Common myeloid progenitor, CD34-positive (primary cell): ENCODE results near the gene MLLT10.

Experiments used
- CTCF ChIA-PET: fragments of 350-600 bp; sonication (Branson Sonifier 250); formaldehyde crosslinking; loops from one replicate; lab custom pipeline; 2021; ENCODE audit warnings: antibody characterized with exemption; lab: Charles Lee
- POLR2A ChIA-PET: fragments of 350-600 bp; sonication (Branson Sonifier 250); formaldehyde crosslinking; loops from one replicate; lab custom pipeline; 2021; ENCODE audit warnings: antibody characterized with exemption; lab: Charles Lee
- DNase-seq, 3 donors: peaks; one replicate each; pipeline versions ENCODE4 v3.0.0 to v3.0.0-alpha.2; 2013
- H3K27ac ChIP-seq, 2 experiments: 1 replicate in 1 of 2; 2 replicates in 1 of 2; pipeline ENCODE4 v1.7.0; 2013; ENCODE audit warnings: inconsistent platforms in 2 of 2, low read length in 2 of 2, mild to moderate bottlenecking in 2 of 2, low read depth in 1 of 2, moderate library complexity in 1 of 2; ENCODE audit not compliant: severe bottlenecking in 2 of 2, insufficient read depth in 1 of 2, poor library complexity in 1 of 2
- H3K27me3 ChIP-seq, 5 experiments: replicated peaks in 2 of 5; 1 replicate in 3 of 5; 2 replicates in 2 of 5; pipeline versions ENCODE4 v1.6.1 to v1.7.0; 2013; ENCODE audit warnings: low read length in 4 of 5, mild to moderate bottlenecking in 2 of 5, moderate library complexity in 2 of 5, inconsistent platforms in 1 of 5; ENCODE audit not compliant: insufficient read depth in 5 of 5, control insufficient read depth in 4 of 5
- H3K36me3 ChIP-seq, 4 experiments: 1 replicate in 2 of 4; 2 replicates in 2 of 4; pipeline versions ENCODE4 v1.6.1 to v1.7.0; 2013; ENCODE audit warnings: low read length in 3 of 4, control low read depth in 1 of 4, mild to moderate bottlenecking in 1 of 4; ENCODE audit not compliant: control insufficient read depth in 4 of 4, insufficient read depth in 4 of 4
- H3K4me1 ChIP-seq, 4 experiments: 1 replicate in 3 of 4; 2 replicates in 1 of 4; pipeline versions ENCODE4 v1.6.1 to v1.7.1; 2013; ENCODE audit warnings: low read length in 3 of 4, mild to moderate bottlenecking in 3 of 4, control low read depth in 1 of 4, inconsistent platforms in 1 of 4, moderate library complexity in 1 of 4; ENCODE audit not compliant: control insufficient read depth in 4 of 4, insufficient read depth in 4 of 4; ENCODE audit errors: control extremely low read depth in 1 of 4
- H3K4me3 ChIP-seq, 7 experiments: 1 replicate in 4 of 7; 2 replicates in 3 of 7; pipeline versions ENCODE4 v1.5.1 to v1.7.0; 2013; ENCODE audit warnings: mild to moderate bottlenecking in 7 of 7, low read length in 6 of 7, moderate library complexity in 6 of 7, inconsistent platforms in 2 of 7, low read depth in 2 of 7, control low read depth in 1 of 7; ENCODE audit not compliant: insufficient read depth in 4 of 7, control insufficient read depth in 1 of 7; ENCODE audit errors: extremely low read depth in 1 of 7
- H3K9me3 ChIP-seq, 5 experiments: 1 replicate in 4 of 5; 2 replicates in 1 of 5; pipeline versions ENCODE4 v1.6.1 to v1.7.1; 2013; ENCODE audit warnings: low read length in 4 of 5, mild to moderate bottlenecking in 2 of 5, inconsistent platforms in 1 of 5, low read depth in 1 of 5, moderate library complexity in 1 of 5; ENCODE audit not compliant: control insufficient read depth in 4 of 5, insufficient read depth in 2 of 5; ENCODE audit errors: control extremely low read depth in 1 of 5
- WGBS: methylation state at CpG from one replicate; pipeline ENCODE4 v1.1.5; 2013; ENCODE audit not compliant: insufficient coverage; 5-methylcytosine and 5-hydroxymethylcytosine counted together

Gene MLLT10

DNA sequence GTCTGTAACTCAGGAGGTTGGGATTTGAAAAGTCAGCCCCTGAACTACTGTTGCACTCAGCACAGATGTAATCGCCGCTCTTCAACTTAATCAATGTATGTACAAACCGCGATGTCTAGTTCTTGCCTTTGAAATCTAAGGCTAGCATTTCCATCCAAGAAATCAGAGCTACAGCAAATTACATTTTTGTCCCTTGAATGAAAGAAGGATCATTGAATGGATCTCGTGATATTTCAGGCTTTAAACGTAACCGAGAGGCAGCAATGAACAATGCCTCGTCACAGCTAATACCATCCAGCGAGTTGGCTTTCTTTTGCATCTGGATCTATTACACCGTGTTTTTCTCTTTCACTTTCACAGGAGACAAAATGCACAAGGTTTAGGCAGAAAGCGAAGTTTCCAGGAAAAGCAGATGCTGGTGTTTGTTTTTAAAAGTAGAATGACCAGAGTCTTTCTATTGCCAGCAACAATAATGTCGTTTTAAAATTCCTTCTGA is 14.0 kb upstream of the MLLT10 start:
- Histone ChIP-seq H3K4me1 (peaks cover 35 to 83% (median 68%) of the 10 kb centered on the region in 4 experiments), H3K27me3 (no peaks in the 10 kb centered on the region), H3K9me3 (no peaks in the 10 kb centered on the region), H3K4me3 (peak overlapping the region in 6 of 7 experiments; percentile 73 to 96 (median 81)), H3K36me3 (no peaks in the 10 kb centered on the region), H3K27ac (peak overlapping the region in 1 of 2 experiments; percentile 63)
- POLR2A ChIA-PET, result interaction anchor here (0.6 to 0.9 kb wide), 3 partner anchors 23 to 1068 kb away, joined by 3 to 5 read pairs (median 4); no protein-coding TSS in a partner anchor
- WGBS, result 4% methylated on average over 11 of the region's 12 CpGs
- DNase-seq, result peak; percentile 61 to 83 (median 79)
- CTCF ChIA-PET, result interaction anchor here (1.0 to 16.3 kb wide), 3 partner anchors 22 to 169 kb away, joined by 3 to 134 read pairs (median 6); no protein-coding TSS in a partner anchor

DNA sequence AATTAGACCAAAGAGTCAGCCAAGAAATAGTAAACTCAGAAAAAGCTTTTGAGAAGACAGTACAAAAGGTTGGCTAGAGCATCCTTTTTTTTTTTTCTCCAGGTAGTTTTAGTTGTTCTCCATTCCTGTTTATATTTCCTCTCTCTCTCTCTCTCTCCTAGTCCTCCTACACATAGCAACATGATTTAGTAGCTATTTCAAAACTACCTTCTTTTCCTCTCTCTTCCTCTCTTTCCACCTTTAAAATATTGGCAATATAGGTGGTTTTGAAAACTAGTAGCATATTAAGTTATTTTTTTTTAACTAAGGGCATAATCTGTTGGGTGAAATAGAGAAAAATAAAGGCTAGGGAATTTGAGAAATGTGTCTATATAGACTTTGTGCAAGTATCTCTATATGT is 13.5 kb upstream of the MLLT10 start:
- Histone ChIP-seq H3K36me3 (no peaks in the 10 kb centered on the region), H3K9me3 (no peaks in the 10 kb centered on the region), H3K27me3 (no peaks in the 10 kb centered on the region), H3K4me1 (peaks cover 35 to 81% (median 70%) of the 10 kb centered on the region in 4 experiments), H3K4me3 (peak overlapping the region in 3 of 7 experiments; percentile 14 to 96 (median 90)), H3K27ac (no peak overlapping the region)
- no peak for DNase-seq
- POLR2A ChIA-PET, result interaction anchor here (0.6 to 0.9 kb wide), 3 partner anchors 24 to 1067 kb away, joined by 3 to 5 read pairs (median 4); no protein-coding TSS in a partner anchor
- CTCF ChIA-PET, result interaction anchor here (0.6 to 16.3 kb wide), 4 partner anchors 23 to 456 kb away, joined by 3 to 134 read pairs (median 5); no protein-coding TSS in a partner anchor

DNA sequence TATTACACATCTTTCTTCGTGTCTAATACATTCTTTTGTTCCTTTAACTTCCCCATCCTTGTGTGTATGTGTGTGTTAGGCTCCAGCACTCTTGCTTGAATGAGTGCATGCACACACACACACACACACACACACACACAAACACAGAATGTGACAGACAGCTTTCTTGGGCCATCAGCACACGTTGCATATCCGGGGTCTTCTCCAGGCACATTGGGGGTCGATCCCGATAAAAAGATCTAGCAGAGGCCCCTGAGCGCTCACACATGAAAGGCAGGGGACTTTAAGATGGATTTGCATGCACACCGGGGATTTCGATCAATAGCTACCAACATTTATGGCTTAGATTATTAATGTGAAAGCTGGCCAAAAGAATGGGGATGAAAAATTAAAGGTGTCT is 13.1 kb upstream of the MLLT10 start:
- no peaks in the 10 kb centered on the region for H3K27me3 ChIP-seq
- no peak overlapping the region for H3K4me3 ChIP-seq
- 78% methylated on average over 5 of the region's 8 CpGs for WGBS
- peaks cover 30 to 78% (median 68%) of the 10 kb centered on the region in 4 experiments for H3K4me1 ChIP-seq
- ChIA-PET POLR2A (no interaction called here), CTCF (interaction anchor here (0.6 to 16.3 kb wide), 5 partner anchors 12 to 456 kb away, joined by 3 to 134 read pairs (median 5); partner anchors contain the start of gene MLLT10)
- DNase-seq, result no peak
- no peak overlapping the region for H3K27ac ChIP-seq
- H3K9me3 ChIP-seq, result no peaks in the 10 kb centered on the region
- H3K36me3 ChIP-seq, result no peaks in the 10 kb centered on the region

- no peak for DNase-seq
- Histone ChIP-seq H3K27me3 (no peaks in the 10 kb centered on the region), H3K36me3 (no peaks in the 10 kb centered on the region), H3K9me3 (no peaks in the 10 kb centered on the region), H3K4me3 (peak overlapping the region in 1 of 7 experiments; percentile 39), H3K4me1 (peaks cover 29 to 77% (median 64%) of the 10 kb centered on the region in 4 experiments), H3K27ac (no peak overlapping the region)
- WGBS, result no CpG with 5 or more reads among the region's 4 CpGs
- POLR2A ChIA-PET, result no interaction called here
- CTCF ChIA-PET, result interaction anchor here (1.2 to 16.3 kb wide), 4 partner anchors 11 to 243 kb away, joined by 3 to 134 read pairs (median 6); partner anchors contain the start of gene MLLT10
Observed at GRCh38 chr10:21521751-21522533, 12.1 kb upstream of the MLLT10 start.

GRCh38 chr10:21522631-21523406 is 11.2 kb upstream of the MLLT10 start:
- peaks cover 32 to 74% (median 59%) of the 10 kb centered on the region in 4 experiments for H3K4me1 ChIP-seq
- peak; percentile 51 to 57 (median 53) for DNase-seq
- H3K27me3 ChIP-seq, result no peaks in the 10 kb centered on the region
- no CpG with 5 or more reads among the region's 1 CpG for WGBS
- CTCF ChIA-PET, result interaction anchor here (1.2 to 16.3 kb wide), 4 partner anchors 10 to 244 kb away, joined by 3 to 134 read pairs (median 6); partner anchors contain the start of gene MLLT10
- peak overlapping the region in 1 of 7 experiments; percentile 83 for H3K4me3 ChIP-seq
- POLR2A ChIA-PET, result no interaction called here
- H3K27ac ChIP-seq, result peak overlapping the region; percentile 6 to 95
- H3K36me3 ChIP-seq, result no peaks in the 10 kb centered on the region
- no peaks in the 10 kb centered on the region for H3K9me3 ChIP-seq

- no peaks in the 10 kb centered on the region for H3K36me3 ChIP-seq
- peak overlapping the region; percentile 6 to 95 for H3K27ac ChIP-seq
- H3K4me3 ChIP-seq, result peak overlapping the region in 3 of 7 experiments; percentile 21 to 83 (median 28)
- 20% methylated on average over 1 of the region's 3 CpGs for WGBS
- ChIA-PET POLR2A (interaction anchor here (0.7 kb wide), 1 partner anchor 10 kb away, joined by 3 read pairs; the partner anchor contains the start of gene MLLT10), CTCF (interaction anchor here (16.3 kb wide), 1 partner anchor 26 kb away, joined by 134 read pairs; no protein-coding TSS in a partner anchor)
- peak in 1 of 3 donors; percentile 39 for DNase-seq
- no peaks in the 10 kb centered on the region for H3K27me3 ChIP-seq
- H3K4me1 ChIP-seq, result peaks cover 33 to 74% (median 56%) of the 10 kb centered on the region in 4 experiments
- no peaks in the 10 kb centered on the region for H3K9me3 ChIP-seq
Observed at GRCh38 chr10:21523557-21524008, 10.4 kb upstream of the MLLT10 start.
